HEK293T (cell line): ENCODE results near the gene FAM89A.

ENCODE experiments used
- CTCF ChIA-PET: fragments of 350-600 bp; formaldehyde crosslinking; extraction: SDS; loops from one replicate; lab custom pipeline; 2021; ENCODE audit warnings: antibody characterized with exemption, inconsistent platforms; lab: Yijun Ruan, JAX
- POLR2A ChIA-PET: fragments of 350-600 bp; formaldehyde crosslinking; extraction: SDS; loops from one replicate; lab custom pipeline; 2020; ENCODE audit warnings: antibody characterized with exemption, inconsistent platforms; lab: Yijun Ruan, JAX
- DNase-seq: peaks from one replicate; pipeline ENCODE4 v3.0.0; 2012; ENCODE audit warnings: mixed read lengths; ENCODE audit errors: extremely low spot score
- ARNT ChIP-seq: fragments of 450-650 bp; IDR thresholded peaks from 2 replicates; pipeline ENCODE4 v1.6.1; 2017; ENCODE audit warnings: mild to moderate bottlenecking
- BHLHE40 ChIP-seq: fragments of 450-650 bp; IDR thresholded peaks from 2 replicates; pipeline ENCODE4 v1.6.1; 2016; ENCODE audit warnings: mild to moderate bottlenecking, moderate library complexity, borderline replicate concordance
- CTBP1 ChIP-seq: fragments of 450-650 bp; IDR thresholded peaks from 2 replicates; pipeline ENCODE4 v1.6.1; 2016; ENCODE audit warnings: borderline replicate concordance
- ELF4 ChIP-seq: fragments of 450-650 bp; IDR thresholded peaks from 2 replicates; pipeline ENCODE4 v1.6.1; 2017; ENCODE audit warnings: antibody characterized with exemption
- FOXA1 ChIP-seq: fragments of 450-650 bp; IDR thresholded peaks from 2 replicates; pipeline ENCODE4 v1.6.1; 2016; ENCODE audit warnings: mild to moderate bottlenecking
- FOXK2 ChIP-seq: fragments of 450-650 bp; IDR thresholded peaks from 2 replicates; pipeline ENCODE4 v1.6.1; 2016; ENCODE audit warnings: mild to moderate bottlenecking
- FOXM1 ChIP-seq: fragments of 450-650 bp; IDR thresholded peaks from 2 replicates; pipeline ENCODE4 v1.6.1; 2017; ENCODE audit warnings: mild to moderate bottlenecking, borderline replicate concordance
- HDGF ChIP-seq: fragments of 450-650 bp; IDR thresholded peaks from 2 replicates; pipeline ENCODE4 v1.6.1; 2017; ENCODE audit warnings: antibody characterized with exemption, borderline replicate concordance
- L3MBTL2 ChIP-seq: fragments of 450-650 bp; conservative IDR thresholded peaks from 2 replicates; pipeline ENCODE4 v1.6.1; 2016; ENCODE audit warnings: mild to moderate bottlenecking
- LEF1 ChIP-seq: fragments of 450-650 bp; IDR thresholded peaks from 2 replicates; pipeline ENCODE4 v1.6.1; 2017; ENCODE audit warnings: mild to moderate bottlenecking, borderline replicate concordance
- NFRKB ChIP-seq: fragments of 450-650 bp; IDR thresholded peaks from 2 replicates; pipeline ENCODE4 v1.6.1; 2016; ENCODE audit warnings: mild to moderate bottlenecking, moderate library complexity
- SP1 ChIP-seq: fragments of 450-650 bp; IDR thresholded peaks from 2 replicates; pipeline ENCODE4 v1.6.1; 2017
- SUZ12 ChIP-seq: fragments of 450-650 bp; IDR thresholded peaks from 2 replicates; pipeline ENCODE4 v1.6.1; 2016; ENCODE audit warnings: mild to moderate bottlenecking
- TARDBP ChIP-seq: fragments of 450-650 bp; IDR thresholded peaks from 2 replicates; pipeline ENCODE4 v1.6.1; 2016
- ZNF384 ChIP-seq: fragments of 450-650 bp; IDR thresholded peaks from 2 replicates; pipeline ENCODE4 v1.6.1; 2016
- TF ChIP-seq, protein P1 (sequence below): fragments of 450-650 bp; IDR thresholded peaks from 2 replicates; pipeline ENCODE4 v1.6.1; 2016

The FAM89A gene

DNA sequence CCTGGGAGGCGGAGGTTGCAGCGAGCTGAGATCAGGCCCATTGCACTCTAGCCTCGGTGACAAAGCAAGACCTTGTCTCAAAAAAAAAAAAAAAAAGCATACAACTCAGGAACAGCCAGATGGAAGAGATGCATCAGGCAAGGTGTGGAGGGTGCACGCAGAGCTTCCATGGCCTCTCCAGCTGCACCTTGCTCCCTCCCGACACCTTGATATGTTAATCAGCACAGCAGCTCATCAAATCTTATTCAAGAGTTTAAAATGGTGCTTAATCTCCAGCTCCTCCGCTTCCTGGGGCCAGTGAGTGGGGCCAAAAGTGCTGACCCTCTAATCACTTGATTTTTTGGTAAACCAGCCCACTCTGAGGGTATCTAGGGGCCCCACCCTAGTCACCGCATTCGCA, 29.3 kb upstream of the FAM89A start:
- POLR2A ChIA-PET = interaction anchor here (1.2 kb wide), 1 partner anchor 91 kb away, joined by 5 read pairs; the partner anchor contains the start of genes ARV1 and TTC13
- no peak for DNase-seq
- CTCF ChIA-PET = interaction anchor here (0.7 kb wide), 1 partner anchor 23 kb away, joined by 3 read pairs; no protein-coding TSS in a partner anchor
- TF ChIP-seq FOXM1 = no peak
- no peak for TF ChIP-seq TARDBP
- TF ChIP-seq HDGF = no peak
- no peak for TF ChIP-seq L3MBTL2
- TF ChIP-seq SP1 = no peak
- no peak for TF ChIP-seq SUZ12

DNA sequence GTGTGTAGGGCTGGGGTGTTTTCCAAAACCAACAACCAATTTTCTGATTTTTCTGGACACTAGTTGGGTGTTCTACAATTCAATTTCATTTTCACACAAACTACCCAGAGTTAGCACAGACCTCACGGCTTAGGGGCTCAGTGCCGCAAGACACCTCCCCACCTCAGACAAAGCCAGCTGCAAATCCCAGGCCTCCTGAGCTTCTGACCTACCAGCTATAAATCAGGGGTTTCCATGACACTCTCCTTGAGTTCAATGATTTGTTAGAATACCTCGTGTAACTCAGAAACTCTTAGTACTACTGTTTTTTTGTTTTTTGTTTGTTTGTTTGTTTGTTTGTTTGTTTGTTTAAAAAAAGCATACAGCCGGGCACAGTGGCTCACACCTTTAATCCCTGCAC, 28.7 kb upstream of the FAM89A start:
- no peak for DNase-seq
- POLR2A ChIA-PET = interaction anchor here (1.2 kb wide), 1 partner anchor 90 kb away, joined by 5 read pairs; the partner anchor contains the start of genes ARV1 and TTC13
- TF ChIP-seq CTBP1 = no peak
- TF ChIP-seq FOXA1 = no peak
- TF ChIP-seq, protein P1, sequence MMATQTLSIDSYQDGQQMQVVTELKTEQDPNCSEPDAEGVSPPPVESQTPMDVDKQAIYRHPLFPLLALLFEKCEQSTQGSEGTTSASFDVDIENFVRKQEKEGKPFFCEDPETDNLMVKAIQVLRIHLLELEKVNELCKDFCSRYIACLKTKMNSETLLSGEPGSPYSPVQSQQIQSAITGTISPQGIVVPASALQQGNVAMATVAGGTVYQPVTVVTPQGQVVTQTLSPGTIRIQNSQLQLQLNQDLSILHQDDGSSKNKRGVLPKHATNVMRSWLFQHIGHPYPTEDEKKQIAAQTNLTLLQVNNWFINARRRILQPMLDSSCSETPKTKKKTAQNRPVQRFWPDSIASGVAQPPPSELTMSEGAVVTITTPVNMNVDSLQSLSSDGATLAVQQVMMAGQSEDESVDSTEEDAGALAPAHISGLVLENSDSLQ = peak; percentile 49; the same call in 1 of the 2 replicates
- no peak for TF ChIP-seq ZNF384
- TF ChIP-seq HDGF = no peak
- no peak for TF ChIP-seq SUZ12
- no peak for TF ChIP-seq TARDBP
- no peak for TF ChIP-seq ARNT
- CTCF ChIA-PET = interaction anchor here (0.6 to 0.7 kb wide), 3 partner anchors 19 to 40 kb away, joined by 3 to 5 read pairs (median 3); no protein-coding TSS in a partner anchor

DNA sequence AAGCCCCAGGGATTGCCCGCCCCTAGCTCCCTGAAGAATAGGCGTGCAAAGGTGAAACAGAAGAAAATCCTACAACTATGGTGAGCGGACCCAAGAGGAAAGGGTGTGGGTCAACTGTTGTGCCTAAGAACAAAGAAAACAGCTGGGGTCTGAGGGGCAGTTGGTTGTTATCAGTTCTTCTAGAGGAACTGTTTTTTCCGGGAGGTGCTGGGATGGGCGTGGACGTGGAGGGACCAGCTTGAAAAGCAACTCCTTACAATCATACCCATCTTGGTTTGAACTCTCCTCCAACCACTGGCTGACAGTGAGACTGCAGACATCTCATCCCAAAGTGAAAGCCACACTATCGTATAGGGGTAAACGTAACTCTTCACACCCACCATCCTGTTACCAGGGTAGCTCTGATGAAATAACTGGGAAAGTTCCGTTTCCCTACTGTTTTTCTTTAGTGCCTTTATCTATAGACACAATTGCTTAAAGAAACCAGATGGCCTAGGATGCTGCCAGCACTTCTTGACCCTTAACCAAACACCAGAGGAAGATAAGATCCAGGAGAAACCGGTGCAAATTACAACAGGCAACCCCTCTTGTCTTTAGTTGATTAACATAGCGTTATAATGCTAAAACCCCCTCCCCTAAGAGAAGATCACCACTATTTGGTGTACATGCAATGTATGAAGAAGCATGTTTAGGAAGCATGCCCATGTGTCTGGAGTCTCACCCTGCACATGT, 25.6 kb upstream of the FAM89A start:
- ChIA-PET POLR2A (interaction anchor here (2.0 kb wide), 1 partner anchor 26 kb away, joined by 7 read pairs; the partner anchor contains the start of gene FAM89A), CTCF (interaction anchor here (0.6 to 1.1 kb wide), 4 partner anchors 10 to 984 kb away, joined by 3 read pairs; no protein-coding TSS in a partner anchor)
- TF ChIP-seq CTBP1 (no peak), SUZ12 (no peak), ZNF384 (no peak), TARDBP (no peak), LEF1 (no peak), HDGF (no peak)
- no peak for DNase-seq

DNA sequence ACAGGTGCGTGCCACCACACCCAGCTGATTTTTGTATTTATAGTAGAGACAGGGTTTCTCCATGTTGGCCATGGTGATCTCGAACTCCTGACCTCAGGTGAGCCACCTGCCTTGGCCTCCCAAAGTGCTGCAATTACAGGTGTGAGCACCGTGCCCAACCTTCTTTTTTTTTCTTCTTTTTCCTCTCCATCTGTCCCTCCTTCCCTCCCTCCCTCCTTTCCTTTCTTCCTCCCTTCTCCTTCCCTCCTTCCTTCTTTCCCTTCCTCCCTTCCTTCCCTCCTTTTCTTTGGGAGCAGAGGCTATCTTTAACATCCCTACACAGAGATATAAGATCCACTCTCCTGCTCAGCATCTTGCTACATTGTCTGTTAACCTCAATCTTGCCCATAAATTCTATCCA, 24.4 kb upstream of the FAM89A start:
- CTCF ChIA-PET = no interaction called here
- TF ChIP-seq FOXA1 (no peak), CTBP1 (no peak), ARNT (no peak), ELF4 (no peak), HDGF (no peak), SP1 (no peak), LEF1 (no peak), FOXM1 (no peak), ZNF384 (no peak), L3MBTL2 (no peak), TARDBP (no peak), BHLHE40 (no peak)
- TF ChIP-seq, protein P1 = no peak

DNA sequence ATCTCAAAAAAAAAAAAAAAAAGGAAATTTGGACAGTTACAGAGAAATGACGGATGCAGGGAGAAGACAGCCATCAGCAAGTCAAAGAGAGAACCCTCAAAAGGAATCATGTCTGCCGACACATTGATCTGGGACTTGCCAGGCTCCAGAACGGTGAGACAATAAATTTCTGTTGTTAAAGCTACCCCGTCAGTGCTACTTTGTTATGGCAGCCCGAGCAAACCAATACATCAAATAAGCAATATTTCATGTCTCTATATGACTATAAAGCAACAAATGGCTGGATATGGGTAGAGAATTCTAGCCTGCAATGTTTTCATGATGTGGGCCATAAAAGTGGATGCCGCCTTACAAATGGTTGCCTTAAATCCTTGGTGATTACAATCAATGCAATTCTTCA, 23.3 kb upstream of the FAM89A start:
- ChIA-PET POLR2A (interaction anchor here (1.0 kb wide), 1 partner anchor 25 kb away, joined by 3 read pairs; no protein-coding TSS in a partner anchor), CTCF (no interaction called here)
- no peak for TF ChIP-seq NFRKB
- no peak for TF ChIP-seq L3MBTL2
- TF ChIP-seq ELF4 = no peak
- no peak for TF ChIP-seq CTBP1
- no peak for TF ChIP-seq FOXK2
- TF ChIP-seq ZNF384 = no peak
- no peak for TF ChIP-seq LEF1
- no peak for TF ChIP-seq ARNT
- DNase-seq = no peak

More for the DNA sequence above, 24.4 kb upstream of the FAM89A start:
- POLR2A ChIA-PET = interaction anchor here (1.0 kb wide), 1 partner anchor 26 kb away, joined by 3 read pairs; no protein-coding TSS in a partner anchor
- DNase-seq = no peak

DNA sequence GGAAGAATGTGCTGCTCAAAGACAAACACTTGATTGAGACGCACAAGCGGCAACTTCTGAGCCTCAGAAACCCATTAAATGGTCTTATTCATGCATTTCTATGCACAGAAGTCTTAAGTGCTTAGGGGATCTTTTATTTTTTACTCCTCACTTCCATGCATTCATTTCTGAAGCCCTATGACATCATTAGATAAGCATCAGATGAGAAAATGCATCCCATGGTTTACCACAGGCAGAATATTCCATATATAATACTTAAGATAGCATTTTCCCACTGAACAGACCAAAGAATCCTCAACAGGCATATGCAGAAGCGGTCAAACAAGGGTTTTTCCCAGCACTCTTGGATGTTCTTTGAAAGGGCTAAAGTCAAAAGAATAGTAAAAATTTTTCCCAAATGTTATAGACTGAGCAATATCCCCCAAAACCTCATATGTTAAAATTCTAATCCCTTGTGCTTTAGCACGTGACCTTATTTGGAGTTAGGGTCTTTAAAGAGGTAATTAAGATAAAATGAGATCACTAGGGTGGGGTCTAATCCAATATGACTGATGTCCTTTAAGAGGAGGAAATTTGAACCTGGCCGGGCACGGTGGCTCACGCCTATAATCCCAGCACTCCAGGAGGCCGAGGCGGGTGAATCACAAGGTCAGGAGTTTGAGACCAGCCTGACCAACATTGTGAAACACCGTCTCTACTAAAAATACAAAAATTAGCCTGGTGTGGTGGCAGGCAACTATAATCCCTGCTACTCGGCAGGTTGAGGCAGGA, 22.6 kb upstream of the FAM89A start:
- TF ChIP-seq, protein P1 = peak; percentile 52
- TF ChIP-seq SUZ12 = no peak
- no peak for DNase-seq
- POLR2A ChIA-PET = no interaction called here
- CTCF ChIA-PET = no interaction called here
